H1 (cell line): ENCODE measurements around the gene NRN1.
A peak's percentile ranks its signal among the peaks of the same experiment; 100 is the strongest.

ENCODE experiments used
- CTCF ChIP-seq, 3 experiments: IDR thresholded peaks; 1 replicate in 2 of 3; 2 replicates in 1 of 3; pipeline versions ENCODE4 v1.5.1 to v1.6.1; 2011; ENCODE audit warnings: low read length in 3 of 3, mild to moderate bottlenecking in 3 of 3, inconsistent platforms in 2 of 3, low read depth in 1 of 3, moderate library complexity in 1 of 3; ENCODE audit not compliant: insufficient read depth in 1 of 3; ENCODE audit errors: control extremely low read depth in 1 of 3
- EZH2 ChIP-seq: fragments of 200-600 bp; sonication (generic); IDR thresholded peaks from 2 replicates; pipeline ENCODE4 v1.7.1; 2012; ENCODE audit warnings: low read depth, mild to moderate bottlenecking, moderate library complexity, low read length, inconsistent platforms; ENCODE audit not compliant: severe bottlenecking
- MAX ChIP-seq: IDR thresholded peaks from 2 replicates; pipeline ENCODE4 v1.6.1; 2012; ENCODE audit warnings: inconsistent platforms

DNA sequence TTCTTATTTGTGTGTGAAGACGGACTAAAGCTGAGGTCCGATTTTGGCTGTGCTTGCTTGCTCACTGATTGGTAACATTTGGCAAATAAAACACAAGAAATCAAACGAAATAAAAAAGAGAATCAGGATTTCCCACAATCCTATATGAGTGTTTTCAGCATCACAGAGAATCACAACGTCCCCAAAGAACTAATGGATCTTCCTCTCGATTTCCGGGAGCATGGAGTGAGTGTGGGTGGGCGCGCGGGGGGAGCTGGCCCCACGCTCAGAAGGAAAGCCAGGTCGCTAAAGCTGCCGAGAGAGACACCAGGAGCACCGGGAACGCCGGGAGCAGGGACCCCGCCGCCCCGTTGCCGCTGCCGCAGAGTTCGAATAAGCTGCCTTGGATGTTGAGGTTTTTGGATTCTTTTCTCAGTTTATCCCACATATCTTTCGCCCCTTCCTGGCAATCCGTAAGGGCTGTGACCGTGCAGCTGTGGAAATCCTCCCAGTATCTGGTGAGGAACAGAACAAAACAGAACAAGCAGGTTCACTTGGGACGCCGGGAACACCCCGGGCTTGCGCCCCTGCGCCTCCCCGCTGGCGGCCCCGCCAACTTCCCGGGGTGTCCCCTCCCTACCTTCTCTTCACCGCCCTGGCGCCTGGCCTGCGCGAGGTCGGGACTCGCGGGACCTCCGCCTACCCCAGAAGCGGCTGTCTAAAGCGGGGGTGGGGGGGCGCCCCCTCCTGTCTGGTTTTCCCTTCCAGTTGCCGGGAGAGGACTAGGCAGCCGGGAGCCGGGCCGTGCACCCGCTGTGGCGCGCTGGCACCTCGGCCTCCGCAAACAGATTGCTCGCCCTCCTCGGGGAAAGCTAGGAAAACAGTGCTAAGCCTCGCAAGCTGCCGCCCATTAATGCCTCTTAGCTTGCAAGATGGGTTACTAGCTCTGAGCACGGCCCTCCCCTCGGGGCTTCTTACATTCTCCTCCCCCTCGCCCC lies 7.7 kb downstream of the NRN1 start:
- TF ChIP-seq CTCF (IDR thresholded peaks at IDR 0.05; ENCODE audit: control extremely low read depth in 1 of 3, insufficient read depth in 1 of 3, low read depth in 1 of 3, low read length in 3 of 3) (no peak), EZH2 (peak; percentile 75), MAX (0 out of 2 replicates have a peak, but pooled peaks have one; percentile 16)
